BJ (cell line): ENCODE results near the gene ENO4. TPM values are rescaled to one million over a fixed set of nuclear protein-coding genes. Genes with fewer than 3 reads are reported as not detected.

Experiments
- CTCF ChIA-PET: fragments of 350-600 bp; formaldehyde crosslinking; extraction: SDS; loops from one replicate; lab custom pipeline; 2021; ENCODE audit warnings: antibody characterized with exemption, inconsistent platforms; lab: Yijun Ruan, JAX
- POLR2A ChIA-PET: fragments of 300-600 bp; sonication (Branson Sonifier 250); formaldehyde crosslinking; extraction: SDS; loops from one replicate; lab custom pipeline; 2021; ENCODE audit warnings: antibody characterized with exemption; lab: Charles Lee
- DNase-seq: peaks from one replicate; pipeline ENCODE4 v3.0.0-alpha.2; 2011; ENCODE audit warnings: low read depth
- H3K27me3 ChIP-seq: 2 replicates; pipeline ENCODE4 v1.6.0; 2011; ENCODE audit warnings: low read length; ENCODE audit not compliant: control insufficient read depth, insufficient read depth
- H3K36me3 ChIP-seq: 2 replicates; pipeline ENCODE4 v1.5.1; 2011; ENCODE audit warnings: low read length; ENCODE audit not compliant: control insufficient read depth, insufficient read depth
- H3K4me3 ChIP-seq: 2 replicates; pipeline ENCODE4 v1.5.1; 2011; ENCODE audit warnings: low read depth, mild to moderate bottlenecking, control low read depth, low read length
- polyA plus RNA-seq: library from polyadenylated mRNA; depleted of rRNA; stranded (reverse); fragments of >200 nt; gene quantifications from 2 replicates; pipeline ENCODE4 v1.2.3, GENCODE V29; 2011
- TF ChIP-seq, protein P1 (sequence below): IDR thresholded peaks from 2 replicates; pipeline ENCODE4 v1.5.1; 2011; ENCODE audit warnings: low read depth, mild to moderate bottlenecking, control low read depth, inconsistent platforms, low read length, moderate library complexity; ENCODE audit not compliant: insufficient read depth

Gene ENO4
- polyA plus RNA-seq, 1 experiment, result 0.29 TPM

GRCh38 chr10:116917481-116917880 is 68.2 kb downstream of the ENO4 start:
- CTCF ChIA-PET, result interaction anchor here (1.5 kb wide), 1 partner anchor 10 kb away, joined by 3 read pairs; no protein-coding TSS in a partner anchor
- POLR2A ChIA-PET, result no interaction called here
- no peak for DNase-seq
- TF ChIP-seq, protein P1, sequence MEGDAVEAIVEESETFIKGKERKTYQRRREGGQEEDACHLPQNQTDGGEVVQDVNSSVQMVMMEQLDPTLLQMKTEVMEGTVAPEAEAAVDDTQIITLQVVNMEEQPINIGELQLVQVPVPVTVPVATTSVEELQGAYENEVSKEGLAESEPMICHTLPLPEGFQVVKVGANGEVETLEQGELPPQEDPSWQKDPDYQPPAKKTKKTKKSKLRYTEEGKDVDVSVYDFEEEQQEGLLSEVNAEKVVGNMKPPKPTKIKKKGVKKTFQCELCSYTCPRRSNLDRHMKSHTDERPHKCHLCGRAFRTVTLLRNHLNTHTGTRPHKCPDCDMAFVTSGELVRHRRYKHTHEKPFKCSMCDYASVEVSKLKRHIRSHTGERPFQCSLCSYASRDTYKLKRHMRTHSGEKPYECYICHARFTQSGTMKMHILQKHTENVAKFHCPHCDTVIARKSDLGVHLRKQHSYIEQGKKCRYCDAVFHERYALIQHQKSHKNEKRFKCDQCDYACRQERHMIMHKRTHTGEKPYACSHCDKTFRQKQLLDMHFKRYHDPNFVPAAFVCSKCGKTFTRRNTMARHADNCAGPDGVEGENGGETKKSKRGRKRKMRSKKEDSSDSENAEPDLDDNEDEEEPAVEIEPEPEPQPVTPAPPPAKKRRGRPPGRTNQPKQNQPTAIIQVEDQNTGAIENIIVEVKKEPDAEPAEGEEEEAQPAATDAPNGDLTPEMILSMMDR, result no peak
- Histone ChIP-seq H3K27me3 (no peaks in the 10 kb centered on the region), H3K36me3 (no peaks in the 10 kb centered on the region; the same call in none of the 2 replicates), H3K4me3 (no peak overlapping the region)

GRCh38 chr10:116918583-116918982 is 69.3 kb downstream of the ENO4 start:
- CTCF ChIA-PET, result interaction anchor here (1.5 kb wide), 1 partner anchor 9 kb away, joined by 3 read pairs; no protein-coding TSS in a partner anchor

GRCh38 chr10:116919164-116919563 is 69.9 kb downstream of the ENO4 start:
- DNase-seq, result no peak
- Histone ChIP-seq H3K27me3 (no peaks in the 10 kb centered on the region), H3K4me3 (no peak overlapping the region), H3K36me3 (no peaks in the 10 kb centered on the region; the same call in none of the 2 replicates)
- TF ChIP-seq, protein P1, result no peak
- CTCF ChIA-PET, result no interaction called here
- POLR2A ChIA-PET, result no interaction called here

More at GRCh38 chr10:116918583-116918982, 69.3 kb downstream of the ENO4 start:
- TF ChIP-seq, protein P1, result no peak
- Histone ChIP-seq H3K36me3 (no peaks in the 10 kb centered on the region; the same call in none of the 2 replicates), H3K27me3 (no peaks in the 10 kb centered on the region), H3K4me3 (no peak overlapping the region)
- DNase-seq, result no peak
- POLR2A ChIA-PET, result no interaction called here

DNA sequence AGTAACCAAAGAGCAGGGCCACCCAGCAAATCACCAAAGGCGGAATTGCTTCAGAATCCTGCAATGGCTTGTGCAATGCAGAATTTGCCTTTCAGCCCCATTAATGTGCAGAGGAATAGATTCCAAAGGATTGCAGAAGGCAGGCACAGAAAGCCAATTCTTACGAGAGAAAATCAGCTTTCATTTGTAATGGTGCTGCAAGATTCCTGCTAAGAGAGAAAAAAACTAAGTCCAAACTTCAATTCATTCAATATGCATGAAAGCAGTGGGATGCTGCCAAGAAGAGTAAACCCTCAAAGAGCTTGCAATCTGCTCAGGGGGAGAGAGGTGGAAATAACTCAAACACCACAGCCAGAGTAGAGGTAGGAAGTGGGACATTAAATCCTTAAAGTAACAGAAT is 70.4 kb downstream of the ENO4 start:
- no peak for DNase-seq
- TF ChIP-seq, protein P1, result no peak
- ChIA-PET CTCF (no interaction called here), POLR2A (no interaction called here)
- Histone ChIP-seq H3K36me3 (no peaks in the 10 kb centered on the region; the same call in none of the 2 replicates), H3K27me3 (no peaks in the 10 kb centered on the region), H3K4me3 (no peak overlapping the region)

GRCh38 chr10:116925056-116925455 is 75.8 kb downstream of the ENO4 start:
- DNase-seq, result no peak
- Histone ChIP-seq H3K36me3 (no peaks in the 10 kb centered on the region; the same call in none of the 2 replicates), H3K27me3 (no peaks in the 10 kb centered on the region), H3K4me3 (no peak overlapping the region)
- CTCF ChIA-PET, result no interaction called here
- POLR2A ChIA-PET, result no interaction called here
- TF ChIP-seq, protein P1, result no peak
